Activated gamma-delta T cell treated with anti-CD3 and anti-CD28 coated beads, Interleukin-2, amount 50 U/mL, for 16 hours (primary cell): ENCODE results near the gene STXBP6.

Source experiments
- DNase-seq: peaks from one replicate; pipeline ENCODE4 v3.0.0-alpha.2; 2020; ENCODE audit warnings: low read depth

The STXBP6 gene

GRCh38 chr14:25014440-25014839 is 35.5 kb downstream of the STXBP6 start:
- DNase-seq = no peak

- no peak for DNase-seq
Measured at GRCh38 chr14:25011095-25011494, 38.9 kb downstream of the STXBP6 start.

GRCh38 chr14:25010471-25010870 is 39.5 kb downstream of the STXBP6 start:
- no peak for DNase-seq

- DNase-seq = no peak
Measured at GRCh38 chr14:25009891-25010290, 40.1 kb downstream of the STXBP6 start.

- DNase-seq = no peak
Measured at GRCh38 chr14:25007832-25008231, 42.1 kb downstream of the STXBP6 start.

GRCh38 chr14:25006961-25007795 is 42.8 kb downstream of the STXBP6 start:
- no peak for DNase-seq

GRCh38 chr14:25006031-25006430 is 43.9 kb downstream of the STXBP6 start:
- no peak for DNase-seq

- DNase-seq = no peak
Measured at GRCh38 chr14:25004389-25004809, 45.5 kb downstream of the STXBP6 start.

GRCh38 chr14:25003537-25003936 is 46.4 kb downstream of the STXBP6 start:
- no peak for DNase-seq

GRCh38 chr14:25001601-25002000 is 48.3 kb downstream of the STXBP6 start:
- DNase-seq = no peak

GRCh38 chr14:25001156-25001555 is 48.8 kb downstream of the STXBP6 start:
- no peak for DNase-seq

GRCh38 chr14:24999157-24999556 is 50.8 kb downstream of the STXBP6 start:
- no peak for DNase-seq

- DNase-seq = no peak
Measured at GRCh38 chr14:24996930-24997725, 52.8 kb downstream of the STXBP6 start.

- DNase-seq = no peak
Measured at GRCh38 chr14:24995016-24995415, 54.9 kb downstream of the STXBP6 start.

GRCh38 chr14:24993631-24994030 is 56.3 kb downstream of the STXBP6 start:
- no peak for DNase-seq

- no peak for DNase-seq
Measured at GRCh38 chr14:24992624-24993360, 57.2 kb downstream of the STXBP6 start.

- no peak for DNase-seq
Measured at GRCh38 chr14:24991821-24992220, 58.1 kb downstream of the STXBP6 start.

- DNase-seq = no peak
Measured at GRCh38 chr14:24991288-24991687, 58.7 kb downstream of the STXBP6 start.

GRCh38 chr14:24990773-24991172 is 59.2 kb downstream of the STXBP6 start:
- no peak for DNase-seq

GRCh38 chr14:24990050-24990449 is 59.9 kb downstream of the STXBP6 start:
- no peak for DNase-seq

GRCh38 chr14:24988760-24989159 is 61.2 kb downstream of the STXBP6 start:
- DNase-seq = no peak

- DNase-seq = no peak
Measured at GRCh38 chr14:24986206-24986893, 63.6 kb downstream of the STXBP6 start.
